Endodermal cell (in vitro differentiated cells): Measurements from ENCODE around the gene INTS6. TPM values are rescaled to one million over a fixed set of nuclear protein-coding genes. Genes with fewer than 3 reads are reported as not detected.
A peak's percentile ranks its signal among the peaks of the same experiment; 100 is the strongest.

Experiments used
- DNase-seq: peaks from one replicate; pipeline ENCODE4 v3.0.0-alpha.2; 2017
- H3K27ac ChIP-seq: 2 replicates; pipeline ENCODE4 v1.5.1; 2013; ENCODE audit warnings: mild to moderate bottlenecking, low read depth, low read length, moderate library complexity
- H3K27me3 ChIP-seq: 2 replicates; pipeline ENCODE4 v1.6.1; 2013; ENCODE audit warnings: mild to moderate bottlenecking, low read length, moderate library complexity; ENCODE audit not compliant: insufficient read depth, control insufficient read depth, poor library complexity, severe bottlenecking
- H3K36me3 ChIP-seq: 2 replicates; pipeline ENCODE4 v1.7.0; 2013; ENCODE audit warnings: mild to moderate bottlenecking, low read length, moderate library complexity; ENCODE audit not compliant: control insufficient read depth, insufficient read depth
- H3K4me1 ChIP-seq: one replicate; pipeline ENCODE4 v1.7.0; 2013; ENCODE audit warnings: low read length; ENCODE audit not compliant: control insufficient read depth, insufficient read depth
- H3K4me3 ChIP-seq: 2 replicates; pipeline ENCODE4 v1.5.1; 2013; ENCODE audit warnings: mild to moderate bottlenecking, low read length, moderate library complexity
- H3K9ac ChIP-seq: 2 replicates; pipeline ENCODE4 v1.6.1; 2013; ENCODE audit warnings: mild to moderate bottlenecking, low read length, moderate library complexity; ENCODE audit not compliant: poor library complexity, severe bottlenecking; ENCODE audit errors: extremely low read depth
- H3K9me3 ChIP-seq: 2 replicates; pipeline ENCODE4 v1.6.1; 2013; ENCODE audit warnings: mild to moderate bottlenecking, low read length, moderate library complexity; ENCODE audit not compliant: control insufficient read depth
- H3K27ac Mint-ChIP-seq: 2 replicates; pipeline ENCODE4 v1.8.0; 2020; ENCODE audit warnings: mixed read lengths
- H3K27me3 Mint-ChIP-seq: 2 replicates; pipeline ENCODE4 v1.8.0; 2021; ENCODE audit warnings: mild to moderate bottlenecking, mixed read lengths; ENCODE audit not compliant: insufficient read depth
- H3K36me3 Mint-ChIP-seq: 2 replicates; pipeline ENCODE4 v1.8.0; 2020; ENCODE audit warnings: low read depth, mixed read lengths
- H3K4me1 Mint-ChIP-seq: 2 replicates; pipeline ENCODE4 v1.8.0; 2020; ENCODE audit warnings: mixed read lengths
- H3K4me3 Mint-ChIP-seq: 2 replicates; pipeline ENCODE4 v1.8.0; 2020; ENCODE audit warnings: mild to moderate bottlenecking, moderate library complexity, mixed read lengths
- H3K9me3 Mint-ChIP-seq: 2 replicates; pipeline ENCODE4 v1.8.0; 2020; ENCODE audit warnings: mild to moderate bottlenecking, mixed read lengths
- CTCF ChIP-seq: fragments of 200-600 bp; sonication (generic); conservative IDR thresholded peaks from 2 replicates; pipeline ENCODE4 v1.5.0; 2021; ENCODE audit warnings: antibody characterized with exemption, mild to moderate bottlenecking
- WGBS, 2 experiments: methylation state at CpG; one replicate each; pipeline versions ENCODE4 v1.1.5 to v1.1.7; 2013; ENCODE audit warnings: missing lambda C conversion rate in 2 of 2, mixed read lengths in 1 of 2; ENCODE audit not compliant: insufficient coverage in 1 of 2, insufficient read length in 1 of 2; 5-methylcytosine and 5-hydroxymethylcytosine counted together
- total RNA-seq, 2 donors: library from RNA; stranded (reverse); fragmentation: NEBNext Ultra II Directional in 1 of 2; extraction: Animal tissue kit (Norgen Biotek cat#: 25700) in 1 of 2; gene quantifications; 2 replicates in 1 of 2; 3 replicates in 1 of 2; pipeline ENCODE4 v1.2.1, GENCODE V29; 2021

The INTS6 gene
- total RNA-seq, 2 donors from 2014 or later = 42.4 to 62.1 TPM

GRCh38 chr13:51330791-51331190 lies 122.0 kb downstream of the INTS6 start:
- H3K36me3 Mint-ChIP-seq = no peaks in the 10 kb centered on the region
- H3K4me3 Mint-ChIP-seq = no peak overlapping the region

GRCh38 chr13:51329606-51330005 lies 123.2 kb downstream of the INTS6 start:
- Histone ChIP-seq H3K4me3 (no peak overlapping the region), H3K4me1 (peaks cover 4% of the 10 kb centered on the region), H3K9ac (no peak overlapping the region), H3K36me3 (no peaks in the 10 kb centered on the region), H3K27me3 (no peaks in the 10 kb centered on the region), H3K27ac (no peak overlapping the region), H3K9me3 (no peaks in the 10 kb centered on the region)
- no peak overlapping the region for H3K4me3 Mint-ChIP-seq
- 88 to 100% methylated on average over 1 to 3 of the region's 3 CpGs for WGBS, 2 experiments
- H3K9me3 Mint-ChIP-seq = no peaks in the 10 kb centered on the region
- no peak for TF ChIP-seq CTCF
- no peaks in the 10 kb centered on the region for H3K36me3 Mint-ChIP-seq
- no peaks in the 10 kb centered on the region for H3K4me1 Mint-ChIP-seq
- H3K27ac Mint-ChIP-seq = no peak overlapping the region
- no peak for DNase-seq
- H3K27me3 Mint-ChIP-seq = peaks cover 6% of the 10 kb centered on the region

More at GRCh38 chr13:51330791-51331190, 122.0 kb downstream of the INTS6 start:
- Mint-ChIP-seq H3K4me1 (no peaks in the 10 kb centered on the region), H3K27me3 (peaks cover 6% of the 10 kb centered on the region), H3K27ac (no peak overlapping the region), H3K9me3 (no peaks in the 10 kb centered on the region)
- H3K9ac ChIP-seq = no peak overlapping the region
- H3K27ac ChIP-seq = no peak overlapping the region
- H3K27me3 ChIP-seq = no peaks in the 10 kb centered on the region
- H3K4me3 ChIP-seq = no peak overlapping the region
- peaks cover 4% of the 10 kb centered on the region for H3K4me1 ChIP-seq
- no peak for TF ChIP-seq CTCF
- 92 to 94% methylated on average over 3 of the region's 3 CpGs for WGBS, 2 experiments
- no peak for DNase-seq
- no peaks in the 10 kb centered on the region for H3K36me3 ChIP-seq
- no peaks in the 10 kb centered on the region for H3K9me3 ChIP-seq

GRCh38 chr13:51328488-51328887 lies 124.3 kb downstream of the INTS6 start:
- Histone ChIP-seq H3K4me1 (peaks cover 4% of the 10 kb centered on the region), H3K27me3 (no peaks in the 10 kb centered on the region), H3K27ac (no peak overlapping the region), H3K36me3 (no peaks in the 10 kb centered on the region), H3K9me3 (no peaks in the 10 kb centered on the region), H3K4me3 (no peak overlapping the region), H3K9ac (no peak overlapping the region)
- H3K27ac Mint-ChIP-seq = no peak overlapping the region
- H3K36me3 Mint-ChIP-seq = no peaks in the 10 kb centered on the region
- H3K4me1 Mint-ChIP-seq = no peaks in the 10 kb centered on the region
- TF ChIP-seq CTCF = peak; percentile 38
- peaks cover 8% of the 10 kb centered on the region for H3K27me3 Mint-ChIP-seq
- no peak overlapping the region for H3K4me3 Mint-ChIP-seq
- DNase-seq = peak; percentile 95
- no peaks in the 10 kb centered on the region for H3K9me3 Mint-ChIP-seq
- 55 to 63% methylated on average over 4 to 5 of the region's 6 CpGs for WGBS, 2 experiments
